ENCODE data around the gene NR4A2.

DNA sequence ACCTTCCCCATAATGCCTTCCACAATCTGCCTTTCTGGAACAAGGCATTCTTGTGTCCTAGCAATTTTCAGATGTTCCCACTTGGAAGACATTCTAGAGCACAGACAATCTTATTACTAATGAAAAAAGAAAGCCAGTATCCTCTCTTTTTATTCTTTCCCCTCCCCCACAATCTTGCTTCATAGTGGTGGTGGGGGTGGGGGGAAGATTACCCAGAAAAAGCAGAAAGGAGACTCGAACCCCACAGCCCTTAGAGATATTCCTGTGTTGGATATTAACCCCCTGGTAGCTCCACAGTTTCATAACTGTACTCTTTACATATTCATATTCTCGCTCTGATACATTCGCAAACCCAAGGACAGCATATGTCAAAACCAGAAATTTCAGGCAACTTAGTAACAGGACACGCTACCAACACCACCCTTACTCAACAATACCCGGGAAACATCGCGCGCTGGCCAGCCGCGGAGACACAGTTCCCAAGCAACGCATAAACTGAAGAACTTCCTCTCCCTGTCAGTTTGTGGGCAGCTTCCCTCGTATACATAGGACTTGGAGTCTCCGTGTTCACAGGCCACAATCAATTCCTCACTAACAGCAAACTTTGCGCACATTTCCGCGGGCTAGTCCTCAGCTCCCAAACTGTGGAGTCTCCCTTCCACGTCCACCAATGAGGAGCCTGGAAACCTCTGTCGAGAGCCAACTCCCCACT is 793 bp downstream of the NR4A2 start:
- TF ChIP-seq POLR2A (IDR thresholded peaks at IDR 0.05; ENCODE audit: low read depth, low read length) (no peak), POLR2AphosphoS5 (IDR thresholded peaks at IDR 0.05; ENCODE audit: low read depth, low read length) (no peak), TAF1 (IDR thresholded peaks at IDR 0.05; ENCODE audit: borderline replicate concordance, low read depth, low read length) (no peak)
